Loucy (cell line): ENCODE results near the gene SORD.
"Not testable (repeated sequence)": the region's sequence is repeated elsewhere in the genome, so short reads cannot be mapped to it uniquely, and the experiment has no call there.

Source experiments
- H2AFZ ChIP-seq: fragments of 200-600 bp; sonication (generic); 2 replicates; pipeline ENCODE4 v1.6.0; 2016; ENCODE audit warnings: antibody characterized with exemption, mild to moderate bottlenecking, low read length, moderate library complexity
- H3F3A ChIP-seq: fragments of 200-600 bp; 2 replicates; pipeline ENCODE4 v1.6.0; 2016; ENCODE audit warnings: antibody characterized with exemption, low read depth, mild to moderate bottlenecking
- H3K27me3 ChIP-seq: fragments of 200-600 bp; sonication (generic); 2 replicates; pipeline ENCODE4 v1.6.1; 2014; ENCODE audit warnings: low read length, mild to moderate bottlenecking; ENCODE audit not compliant: insufficient read depth, poor library complexity, severe bottlenecking
- H3K36me3 ChIP-seq: fragments of 200-600 bp; sonication (generic); 2 replicates; pipeline ENCODE4 v1.6.1; 2016; ENCODE audit warnings: low read length; ENCODE audit not compliant: insufficient read depth
- H3K4me1 ChIP-seq: fragments of 200-600 bp; sonication (generic); 2 replicates; pipeline ENCODE4 v1.5.1; 2014; ENCODE audit warnings: low read length, mild to moderate bottlenecking; ENCODE audit not compliant: insufficient read depth, poor library complexity, severe bottlenecking
- H3K4me2 ChIP-seq: fragments of 200-600 bp; sonication (generic); 2 replicates; pipeline ENCODE4 v1.6.0; 2014; ENCODE audit warnings: antibody characterized with exemption, low read length, low read depth, mild to moderate bottlenecking; ENCODE audit not compliant: poor library complexity, severe bottlenecking
- H3K4me3 ChIP-seq: fragments of 200-600 bp; sonication (generic); 2 replicates; pipeline ENCODE4 v1.5.1; 2014; ENCODE audit warnings: low read length, mild to moderate bottlenecking, mixed read lengths; ENCODE audit not compliant: poor library complexity, severe bottlenecking
- H3K79me2 ChIP-seq: fragments of 200-600 bp; sonication (generic); 2 replicates; pipeline ENCODE4 v1.6.1; 2014; ENCODE audit warnings: low read length; ENCODE audit not compliant: insufficient read depth
- H3K9ac ChIP-seq: fragments of 200-600 bp; sonication (generic); 2 replicates; pipeline ENCODE4 v1.6.0; 2014; ENCODE audit warnings: mild to moderate bottlenecking, low read depth, low read length, moderate library complexity; ENCODE audit not compliant: poor library complexity, severe bottlenecking
- H3K9me2 ChIP-seq: fragments of 200-600 bp; sonication (generic); replicated peaks from 2 replicates; pipeline ENCODE4 v1.6.1; 2016; ENCODE audit warnings: low read depth, low read length, mixed read lengths
- H3K9me3 ChIP-seq: fragments of 200-600 bp; sonication (generic); 2 replicates; pipeline ENCODE4 v1.6.1; 2014; ENCODE audit warnings: mild to moderate bottlenecking, antibody characterized with exemption, low read length, low read depth; ENCODE audit not compliant: insufficient read depth
- H4K20me1 ChIP-seq: fragments of 200-600 bp; sonication (generic); 2 replicates; pipeline ENCODE4 v1.6.0; 2014; ENCODE audit warnings: antibody characterized with exemption, low read length, mild to moderate bottlenecking; ENCODE audit not compliant: insufficient read depth, poor library complexity, severe bottlenecking
- EZH2phosphoT487 ChIP-seq: fragments of 200-600 bp; IDR thresholded peaks from 2 replicates; pipeline ENCODE4 v1.6.1; 2018; ENCODE audit warnings: antibody characterized with exemption, mild to moderate bottlenecking, moderate library complexity, borderline replicate concordance
- TF ChIP-seq, protein P1 (sequence below): fragments of 200-600 bp; sonication (generic); conservative IDR thresholded peaks from 2 replicates; pipeline ENCODE4 v1.5.1; 2014; ENCODE audit warnings: mild to moderate bottlenecking, antibody characterized with exemption, low read length

The SORD gene

GRCh38 chr15:45034087-45034486 is 11.1 kb downstream of the SORD start:
- H4K20me1 ChIP-seq, H3K9ac ChIP-seq, H2AFZ ChIP-seq, H3F3A ChIP-seq, H3K27me3 ChIP-seq, H3K4me2 ChIP-seq, H3K9me3 ChIP-seq, H3K9me2 ChIP-seq, H3K79me2 ChIP-seq, H3K36me3 ChIP-seq, H3K4me3 ChIP-seq, H3K4me1 ChIP-seq: not testable (repeated sequence)

DNA sequence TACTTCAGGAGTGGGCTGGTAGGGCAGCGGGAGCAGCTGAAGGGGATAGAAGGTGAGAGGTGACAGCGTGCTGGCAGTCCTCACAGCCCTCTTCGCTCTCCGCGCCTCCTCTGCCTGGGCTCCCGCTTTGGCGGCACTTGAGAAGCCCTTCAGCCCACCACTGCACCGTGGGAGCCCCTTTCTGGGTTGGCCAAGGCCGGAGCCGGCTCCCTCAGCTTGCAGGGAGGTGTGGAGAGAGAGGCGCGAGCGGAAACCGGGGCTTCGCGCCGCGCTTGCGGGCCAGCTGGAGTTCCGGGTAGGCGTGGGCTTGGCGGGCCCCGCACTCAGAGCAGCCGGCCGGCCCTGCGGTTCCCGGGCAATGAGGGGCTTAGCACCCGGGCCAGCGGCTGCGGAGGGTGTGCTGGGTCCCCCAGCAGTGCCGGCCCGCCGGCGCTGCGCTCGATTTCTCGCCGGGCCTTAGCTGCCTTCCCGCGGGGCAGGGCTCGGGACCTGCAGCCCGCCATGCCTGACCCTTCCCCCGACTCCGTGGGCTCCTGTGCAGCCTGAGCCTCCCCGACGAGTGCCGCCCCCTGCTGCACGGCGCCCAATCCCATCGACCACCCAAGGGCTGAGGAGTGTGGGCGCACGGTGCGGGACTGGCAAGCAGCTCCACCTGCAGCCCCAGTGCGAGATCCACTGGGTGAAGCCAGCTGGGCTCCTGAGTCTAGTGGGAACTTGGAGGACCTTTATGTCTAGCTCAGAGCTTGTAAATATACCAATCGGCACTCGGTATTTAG is 11.8 kb downstream of the SORD start:
- not testable (repeated sequence) for H3K4me3 ChIP-seq, H4K20me1 ChIP-seq, H3K36me3 ChIP-seq, H3K4me1 ChIP-seq, H3K79me2 ChIP-seq, H3K4me2 ChIP-seq, H3K9ac ChIP-seq, H3K27me3 ChIP-seq, H3K9me2 ChIP-seq, H3F3A ChIP-seq, H2AFZ ChIP-seq, H3K9me3 ChIP-seq

DNA sequence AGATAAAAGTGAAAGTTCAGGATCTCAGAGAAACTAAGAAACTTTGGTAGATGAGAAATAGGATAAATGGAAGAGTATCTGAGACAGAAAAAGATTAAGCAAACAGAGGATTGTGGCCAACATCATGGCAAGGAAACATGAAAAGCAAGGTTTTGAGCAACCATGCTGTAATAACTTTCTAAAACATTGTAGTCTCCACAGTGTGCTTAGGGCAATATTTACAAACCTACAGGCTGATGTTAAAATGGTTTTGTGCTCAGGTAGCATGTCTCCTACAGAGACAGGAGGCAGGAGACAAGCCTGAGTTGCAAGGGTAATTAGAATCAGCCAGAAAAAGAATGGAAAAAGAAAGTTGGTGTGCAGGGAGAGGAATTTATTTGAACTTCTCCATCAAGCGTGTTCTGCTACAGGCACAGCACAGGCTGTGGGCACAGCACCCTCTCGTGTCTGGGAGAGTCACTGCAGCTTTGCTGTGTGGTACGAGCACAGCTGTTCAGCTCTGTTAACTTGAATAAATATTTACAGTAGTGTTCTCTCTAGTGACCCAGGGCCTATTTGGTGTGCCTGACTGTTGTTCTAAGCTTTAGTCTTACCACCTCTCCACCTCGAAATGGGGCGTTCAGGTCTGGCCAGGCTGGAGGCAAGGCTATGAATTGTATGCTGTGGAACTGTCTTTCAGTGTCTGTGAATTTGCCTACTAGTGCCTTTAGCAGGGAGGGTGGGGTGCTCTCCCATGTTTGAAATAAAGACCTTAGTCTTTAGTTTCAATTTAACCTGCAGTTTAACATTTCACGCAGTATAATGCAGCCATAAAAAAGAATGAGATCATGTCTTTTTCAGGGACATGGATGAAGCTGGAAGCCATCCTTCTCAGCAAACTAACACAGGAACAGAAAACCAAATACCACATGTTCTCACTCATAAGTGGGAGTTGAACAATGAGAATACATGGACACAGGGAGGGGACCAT is 14.1 kb downstream of the SORD start:
- not testable (repeated sequence) for H3K36me3 ChIP-seq
- TF ChIP-seq, protein P1, sequence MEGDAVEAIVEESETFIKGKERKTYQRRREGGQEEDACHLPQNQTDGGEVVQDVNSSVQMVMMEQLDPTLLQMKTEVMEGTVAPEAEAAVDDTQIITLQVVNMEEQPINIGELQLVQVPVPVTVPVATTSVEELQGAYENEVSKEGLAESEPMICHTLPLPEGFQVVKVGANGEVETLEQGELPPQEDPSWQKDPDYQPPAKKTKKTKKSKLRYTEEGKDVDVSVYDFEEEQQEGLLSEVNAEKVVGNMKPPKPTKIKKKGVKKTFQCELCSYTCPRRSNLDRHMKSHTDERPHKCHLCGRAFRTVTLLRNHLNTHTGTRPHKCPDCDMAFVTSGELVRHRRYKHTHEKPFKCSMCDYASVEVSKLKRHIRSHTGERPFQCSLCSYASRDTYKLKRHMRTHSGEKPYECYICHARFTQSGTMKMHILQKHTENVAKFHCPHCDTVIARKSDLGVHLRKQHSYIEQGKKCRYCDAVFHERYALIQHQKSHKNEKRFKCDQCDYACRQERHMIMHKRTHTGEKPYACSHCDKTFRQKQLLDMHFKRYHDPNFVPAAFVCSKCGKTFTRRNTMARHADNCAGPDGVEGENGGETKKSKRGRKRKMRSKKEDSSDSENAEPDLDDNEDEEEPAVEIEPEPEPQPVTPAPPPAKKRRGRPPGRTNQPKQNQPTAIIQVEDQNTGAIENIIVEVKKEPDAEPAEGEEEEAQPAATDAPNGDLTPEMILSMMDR = peak; percentile 86

DNA sequence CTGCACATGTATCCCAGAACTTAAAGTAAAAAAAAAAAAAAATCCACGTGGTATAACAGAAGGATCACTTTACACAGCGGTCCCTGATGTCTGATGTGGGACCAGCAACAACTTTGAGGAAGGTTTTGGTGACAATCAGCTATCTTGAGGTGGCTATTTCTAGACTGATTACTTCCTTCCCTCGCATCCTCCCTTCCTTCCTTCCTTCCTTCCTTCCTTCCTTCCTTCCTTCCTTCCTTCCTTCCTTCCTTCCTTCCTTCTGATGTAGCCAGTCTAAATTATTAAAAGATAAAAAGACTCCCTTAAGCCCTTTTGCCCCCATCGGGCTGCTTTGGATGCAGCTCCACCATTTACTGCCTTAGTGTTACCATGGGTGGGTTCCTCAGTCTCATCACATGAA is 14.9 kb downstream of the SORD start:
- no peaks in the 10 kb centered on the region for H4K20me1 ChIP-seq
- H3K79me2 ChIP-seq = no peaks in the 10 kb centered on the region
- H3K9me2 ChIP-seq = no peaks in the 10 kb centered on the region

More for the DNA sequence above, 14.1 kb downstream of the SORD start:
- H3F3A ChIP-seq, H2AFZ ChIP-seq, H3K4me2 ChIP-seq, H3K9me2 ChIP-seq, H3K9me3 ChIP-seq, H3K27me3 ChIP-seq, H3K4me1 ChIP-seq, H3K9ac ChIP-seq, H3K4me3 ChIP-seq, H4K20me1 ChIP-seq, H3K79me2 ChIP-seq: not testable (repeated sequence)

DNA sequence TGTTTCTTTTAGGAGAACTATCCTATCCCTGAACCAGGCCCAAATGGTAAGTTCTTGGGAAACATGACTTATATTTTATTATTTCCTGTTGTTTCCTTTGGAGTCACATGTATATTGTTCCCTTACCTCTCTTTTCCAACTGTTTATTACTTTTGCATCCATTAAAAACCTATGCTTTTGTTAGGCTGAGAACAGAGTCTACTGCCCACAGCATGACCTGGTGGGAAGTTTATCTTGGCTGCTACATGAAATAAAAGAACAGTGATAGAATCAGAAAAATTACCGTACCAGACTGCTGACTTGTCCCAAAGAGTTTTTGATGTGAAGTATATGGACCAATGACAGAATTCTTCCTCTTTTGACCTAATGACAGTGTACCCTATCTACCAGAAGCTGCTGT is 17.4 kb downstream of the SORD start:
- not testable (repeated sequence) for H3K4me2 ChIP-seq, H4K20me1 ChIP-seq, H3K79me2 ChIP-seq, H2AFZ ChIP-seq, H3K27me3 ChIP-seq, H3K9me2 ChIP-seq, H3K4me1 ChIP-seq, H3K36me3 ChIP-seq, H3K9ac ChIP-seq, H3K9me3 ChIP-seq, H3F3A ChIP-seq, H3K4me3 ChIP-seq

More for the DNA sequence above, 14.9 kb downstream of the SORD start:
- Histone ChIP-seq H3K27me3 (no peaks in the 10 kb centered on the region), H3K36me3 (no peaks in the 10 kb centered on the region), H3K4me2 (no peak overlapping the region), H3K4me1 (peaks cover 3% of the 10 kb centered on the region), H3K9me3 (no peaks in the 10 kb centered on the region), H2AFZ (no peak overlapping the region), H3K9ac (no peak overlapping the region), H3F3A (no peaks in the 10 kb centered on the region), H3K4me3 (no peak overlapping the region)
- TF ChIP-seq, protein P1 = no peak
- TF ChIP-seq EZH2phosphoT487 = no peak
